ENCODE data around the gene COPS2. TPM values are rescaled to one million over a fixed set of nuclear protein-coding genes. Genes with fewer than 3 reads are reported as not detected.
A peak's percentile ranks its signal among the peaks of the same experiment; 100 is the strongest.

COPS2 gene
- total RNA-seq, 1 experiment from 2014 or later = 68.6 TPM

DNA sequence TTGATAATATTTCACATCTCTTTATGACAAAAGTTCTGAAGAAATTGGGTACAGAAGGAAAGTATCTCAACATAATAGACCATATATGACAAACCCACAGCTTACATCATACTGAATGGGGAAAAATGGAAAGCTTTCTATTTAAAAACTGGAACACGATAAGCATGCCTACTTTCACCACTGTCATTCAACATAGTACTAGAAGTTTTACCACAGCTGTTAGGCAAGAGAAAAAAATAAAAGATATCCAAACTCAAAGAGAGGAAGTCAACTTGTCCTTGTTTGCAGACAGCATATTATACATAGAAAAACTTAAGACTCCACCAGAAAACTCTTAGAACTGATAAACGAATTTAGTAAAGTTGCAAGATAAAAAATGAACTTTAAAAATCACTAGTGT, 40.3 kb downstream of the COPS2 start:
- Mint-ChIP-seq H3K9me3 (peaks cover 27% of the 10 kb centered on the region), H3K4me3 (no peak overlapping the region), H3K27ac (no peak overlapping the region), H3K4me1 (no peaks in the 10 kb centered on the region), H3K36me3 (peaks cover 28% of the 10 kb centered on the region), H3K27me3 (ENCODE audit: low read depth) (no peaks in the 10 kb centered on the region)
- no peak for ATAC-seq
- no peak for DNase-seq (ENCODE audit: low spot score)
- TF ChIP-seq OVOL2 (CRISPR knock-in tag; IDR thresholded peaks at IDR 0.05; ENCODE audit: borderline replicate concordance) (no peak), ZNF219 (CRISPR knock-in tag; IDR thresholded peaks at IDR 0.05; ENCODE audit: borderline replicate concordance) (no peak), TP53 (CRISPR knock-in tag; IDR thresholded peaks at IDR 0.05) (no peak), CBFB (CRISPR knock-in tag; IDR thresholded peaks at IDR 0.05; ENCODE audit: low read depth) (no peak), NR3C1 (CRISPR knock-in tag; conservative IDR thresholded peaks at IDR 0.05; ENCODE audit: low read depth) (no peak), KAT7 (CRISPR knock-in tag; IDR thresholded peaks at IDR 0.05; ENCODE audit: borderline replicate concordance) (no peak), ZNF423 (CRISPR knock-in tag; IDR thresholded peaks at IDR 0.05) (no peak), SP1 (CRISPR knock-in tag; conservative IDR thresholded peaks at IDR 0.05) (no peak)
- TF ChIP-seq, protein P1, sequence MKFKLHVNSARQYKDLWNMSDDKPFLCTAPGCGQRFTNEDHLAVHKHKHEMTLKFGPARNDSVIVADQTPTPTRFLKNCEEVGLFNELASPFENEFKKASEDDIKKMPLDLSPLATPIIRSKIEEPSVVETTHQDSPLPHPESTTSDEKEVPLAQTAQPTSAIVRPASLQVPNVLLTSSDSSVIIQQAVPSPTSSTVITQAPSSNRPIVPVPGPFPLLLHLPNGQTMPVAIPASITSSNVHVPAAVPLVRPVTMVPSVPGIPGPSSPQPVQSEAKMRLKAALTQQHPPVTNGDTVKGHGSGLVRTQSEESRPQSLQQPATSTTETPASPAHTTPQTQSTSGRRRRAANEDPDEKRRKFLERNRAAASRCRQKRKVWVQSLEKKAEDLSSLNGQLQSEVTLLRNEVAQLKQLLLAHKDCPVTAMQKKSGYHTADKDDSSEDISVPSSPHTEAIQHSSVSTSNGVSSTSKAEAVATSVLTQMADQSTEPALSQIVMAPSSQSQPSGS (CRISPR knock-in tag; IDR thresholded peaks at IDR 0.05; ENCODE audit: borderline replicate concordance, low read depth) = no peak
- TF ChIP-seq, protein P2, sequence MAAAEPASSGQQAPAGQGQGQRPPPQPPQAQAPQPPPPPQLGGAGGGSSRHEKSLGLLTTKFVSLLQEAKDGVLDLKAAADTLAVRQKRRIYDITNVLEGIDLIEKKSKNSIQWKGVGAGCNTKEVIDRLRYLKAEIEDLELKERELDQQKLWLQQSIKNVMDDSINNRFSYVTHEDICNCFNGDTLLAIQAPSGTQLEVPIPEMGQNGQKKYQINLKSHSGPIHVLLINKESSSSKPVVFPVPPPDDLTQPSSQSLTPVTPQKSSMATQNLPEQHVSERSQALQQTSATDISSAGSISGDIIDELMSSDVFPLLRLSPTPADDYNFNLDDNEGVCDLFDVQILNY (CRISPR knock-in tag; IDR thresholded peaks at IDR 0.05) = no peak
- TF ChIP-seq, protein P3, sequence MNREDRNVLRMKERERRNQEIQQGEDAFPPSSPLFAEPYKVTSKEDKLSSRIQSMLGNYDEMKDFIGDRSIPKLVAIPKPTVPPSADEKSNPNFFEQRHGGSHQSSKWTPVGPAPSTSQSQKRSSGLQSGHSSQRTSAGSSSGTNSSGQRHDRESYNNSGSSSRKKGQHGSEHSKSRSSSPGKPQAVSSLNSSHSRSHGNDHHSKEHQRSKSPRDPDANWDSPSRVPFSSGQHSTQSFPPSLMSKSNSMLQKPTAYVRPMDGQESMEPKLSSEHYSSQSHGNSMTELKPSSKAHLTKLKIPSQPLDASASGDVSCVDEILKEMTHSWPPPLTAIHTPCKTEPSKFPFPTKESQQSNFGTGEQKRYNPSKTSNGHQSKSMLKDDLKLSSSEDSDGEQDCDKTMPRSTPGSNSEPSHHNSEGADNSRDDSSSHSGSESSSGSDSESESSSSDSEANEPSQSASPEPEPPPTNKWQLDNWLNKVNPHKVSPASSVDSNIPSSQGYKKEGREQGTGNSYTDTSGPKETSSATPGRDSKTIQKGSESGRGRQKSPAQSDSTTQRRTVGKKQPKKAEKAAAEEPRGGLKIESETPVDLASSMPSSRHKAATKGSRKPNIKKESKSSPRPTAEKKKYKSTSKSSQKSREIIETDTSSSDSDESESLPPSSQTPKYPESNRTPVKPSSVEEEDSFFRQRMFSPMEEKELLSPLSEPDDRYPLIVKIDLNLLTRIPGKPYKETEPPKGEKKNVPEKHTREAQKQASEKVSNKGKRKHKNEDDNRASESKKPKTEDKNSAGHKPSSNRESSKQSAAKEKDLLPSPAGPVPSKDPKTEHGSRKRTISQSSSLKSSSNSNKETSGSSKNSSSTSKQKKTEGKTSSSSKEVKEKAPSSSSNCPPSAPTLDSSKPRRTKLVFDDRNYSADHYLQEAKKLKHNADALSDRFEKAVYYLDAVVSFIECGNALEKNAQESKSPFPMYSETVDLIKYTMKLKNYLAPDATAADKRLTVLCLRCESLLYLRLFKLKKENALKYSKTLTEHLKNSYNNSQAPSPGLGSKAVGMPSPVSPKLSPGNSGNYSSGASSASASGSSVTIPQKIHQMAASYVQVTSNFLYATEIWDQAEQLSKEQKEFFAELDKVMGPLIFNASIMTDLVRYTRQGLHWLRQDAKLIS (CRISPR knock-in tag; IDR thresholded peaks at IDR 0.05; ENCODE audit: borderline replicate concordance) = no peak
- TF ChIP-seq, protein P4, sequence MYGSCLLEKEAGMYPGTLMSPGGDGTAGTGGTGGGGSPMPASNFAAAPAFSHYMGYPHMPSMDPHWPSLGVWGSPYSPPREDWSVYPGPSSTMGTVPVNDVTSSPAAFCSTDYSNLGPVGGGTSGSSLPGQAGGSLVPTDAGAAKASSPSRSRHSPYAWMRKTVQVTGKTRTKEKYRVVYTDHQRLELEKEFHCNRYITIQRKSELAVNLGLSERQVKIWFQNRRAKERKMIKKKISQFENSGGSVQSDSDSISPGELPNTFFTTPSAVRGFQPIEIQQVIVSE (CRISPR knock-in tag; IDR thresholded peaks at IDR 0.05; ENCODE audit: borderline replicate concordance) = no peak
- TF ChIP-seq, protein P5, sequence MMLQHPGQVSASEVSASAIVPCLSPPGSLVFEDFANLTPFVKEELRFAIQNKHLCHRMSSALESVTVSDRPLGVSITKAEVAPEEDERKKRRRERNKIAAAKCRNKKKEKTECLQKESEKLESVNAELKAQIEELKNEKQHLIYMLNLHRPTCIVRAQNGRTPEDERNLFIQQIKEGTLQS (CRISPR knock-in tag; conservative IDR thresholded peaks at IDR 0.05) = no peak
- TF ChIP-seq, protein P6, sequence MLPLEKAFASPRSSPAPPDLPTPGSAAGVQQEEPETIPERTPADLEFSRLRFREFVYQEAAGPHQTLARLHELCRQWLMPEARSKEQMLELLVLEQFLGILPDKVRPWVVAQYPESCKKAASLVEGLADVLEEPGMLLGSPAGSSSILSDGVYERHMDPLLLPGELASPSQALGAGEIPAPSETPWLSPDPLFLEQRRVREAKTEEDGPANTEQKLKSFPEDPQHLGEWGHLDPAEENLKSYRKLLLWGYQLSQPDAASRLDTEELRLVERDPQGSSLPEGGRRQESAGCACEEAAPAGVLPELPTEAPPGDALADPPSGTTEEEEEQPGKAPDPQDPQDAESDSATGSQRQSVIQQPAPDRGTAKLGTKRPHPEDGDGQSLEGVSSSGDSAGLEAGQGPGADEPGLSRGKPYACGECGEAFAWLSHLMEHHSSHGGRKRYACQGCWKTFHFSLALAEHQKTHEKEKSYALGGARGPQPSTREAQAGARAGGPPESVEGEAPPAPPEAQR (CRISPR knock-in tag; IDR thresholded peaks at IDR 0.05) = no peak
- CTCF ChIA-PET = no interaction called here
- POLR2A ChIA-PET = no interaction called here

DNA sequence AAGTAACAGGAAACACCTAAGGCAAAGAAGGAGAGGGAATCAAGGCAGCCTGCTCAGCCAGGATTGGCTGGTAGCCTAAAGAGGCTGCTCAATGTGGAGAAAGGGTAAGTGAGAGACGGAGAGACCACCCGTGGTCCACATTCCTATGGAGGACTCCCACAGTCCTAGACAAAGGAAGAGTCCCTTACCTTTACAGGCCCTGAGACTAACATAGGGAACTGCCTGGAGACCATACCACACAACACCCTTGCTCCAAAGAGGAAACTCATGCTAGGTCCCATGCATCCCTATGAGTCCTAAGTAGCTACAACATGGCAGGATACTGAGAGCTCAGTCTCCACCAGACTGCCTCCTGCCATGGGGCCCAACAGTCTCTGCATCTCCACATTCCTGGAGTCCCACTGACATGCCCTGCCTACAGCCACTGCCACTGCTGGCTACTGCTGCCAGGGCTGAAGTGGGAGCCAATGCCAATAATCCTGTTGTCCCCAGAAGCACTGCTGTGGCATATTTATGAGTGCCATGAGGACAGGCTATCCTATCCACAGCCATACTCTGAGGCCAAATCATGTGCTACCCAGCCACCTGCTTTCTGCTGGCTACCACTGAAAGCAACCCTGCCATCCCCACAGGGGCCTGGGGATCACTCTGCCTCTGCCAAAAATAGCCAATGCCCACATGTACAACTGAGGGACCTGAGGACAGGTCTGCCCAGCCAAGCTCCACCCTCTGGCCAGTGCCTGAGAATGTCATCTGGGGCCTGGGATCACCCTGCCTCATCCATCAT, 45.0 kb downstream of the COPS2 start:
- CTCF ChIA-PET = interaction anchor here (1.2 kb wide), 1 partner anchor 135 kb away, joined by 4 read pairs; no protein-coding TSS in a partner anchor
- H3K36me3 Mint-ChIP-seq = peaks cover 28% of the 10 kb centered on the region
- DNase-seq (ENCODE audit: low spot score) = peak; percentile 32
- peaks cover 3% of the 10 kb centered on the region for H3K4me1 Mint-ChIP-seq
- POLR2A ChIA-PET = no interaction called here
- no peak overlapping the region for H3K27ac Mint-ChIP-seq
- H3K27me3 Mint-ChIP-seq (ENCODE audit: low read depth) = no peaks in the 10 kb centered on the region
- ATAC-seq = peak; percentile 99
- H3K9me3 Mint-ChIP-seq = peaks cover 27% of the 10 kb centered on the region
- no peak overlapping the region for H3K4me3 Mint-ChIP-seq
- TF ChIP-seq, protein P7, sequence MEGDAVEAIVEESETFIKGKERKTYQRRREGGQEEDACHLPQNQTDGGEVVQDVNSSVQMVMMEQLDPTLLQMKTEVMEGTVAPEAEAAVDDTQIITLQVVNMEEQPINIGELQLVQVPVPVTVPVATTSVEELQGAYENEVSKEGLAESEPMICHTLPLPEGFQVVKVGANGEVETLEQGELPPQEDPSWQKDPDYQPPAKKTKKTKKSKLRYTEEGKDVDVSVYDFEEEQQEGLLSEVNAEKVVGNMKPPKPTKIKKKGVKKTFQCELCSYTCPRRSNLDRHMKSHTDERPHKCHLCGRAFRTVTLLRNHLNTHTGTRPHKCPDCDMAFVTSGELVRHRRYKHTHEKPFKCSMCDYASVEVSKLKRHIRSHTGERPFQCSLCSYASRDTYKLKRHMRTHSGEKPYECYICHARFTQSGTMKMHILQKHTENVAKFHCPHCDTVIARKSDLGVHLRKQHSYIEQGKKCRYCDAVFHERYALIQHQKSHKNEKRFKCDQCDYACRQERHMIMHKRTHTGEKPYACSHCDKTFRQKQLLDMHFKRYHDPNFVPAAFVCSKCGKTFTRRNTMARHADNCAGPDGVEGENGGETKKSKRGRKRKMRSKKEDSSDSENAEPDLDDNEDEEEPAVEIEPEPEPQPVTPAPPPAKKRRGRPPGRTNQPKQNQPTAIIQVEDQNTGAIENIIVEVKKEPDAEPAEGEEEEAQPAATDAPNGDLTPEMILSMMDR (IDR thresholded peaks at IDR 0.05) = no peak
- TF ChIP-seq, protein P8, sequence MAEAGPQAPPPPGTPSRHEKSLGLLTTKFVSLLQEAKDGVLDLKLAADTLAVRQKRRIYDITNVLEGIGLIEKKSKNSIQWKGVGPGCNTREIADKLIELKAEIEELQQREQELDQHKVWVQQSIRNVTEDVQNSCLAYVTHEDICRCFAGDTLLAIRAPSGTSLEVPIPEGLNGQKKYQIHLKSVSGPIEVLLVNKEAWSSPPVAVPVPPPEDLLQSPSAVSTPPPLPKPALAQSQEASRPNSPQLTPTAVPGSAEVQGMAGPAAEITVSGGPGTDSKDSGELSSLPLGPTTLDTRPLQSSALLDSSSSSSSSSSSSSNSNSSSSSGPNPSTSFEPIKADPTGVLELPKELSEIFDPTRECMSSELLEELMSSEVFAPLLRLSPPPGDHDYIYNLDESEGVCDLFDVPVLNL (CRISPR knock-in tag; IDR thresholded peaks at IDR 0.05; ENCODE audit: borderline replicate concordance, low read depth) = no peak
- TF ChIP-seq ZNF416 (CRISPR knock-in tag; IDR thresholded peaks at IDR 0.05) (no peak), TEAD4 (CRISPR knock-in tag; IDR thresholded peaks at IDR 0.05) (no peak)
- TF ChIP-seq, protein P9, sequence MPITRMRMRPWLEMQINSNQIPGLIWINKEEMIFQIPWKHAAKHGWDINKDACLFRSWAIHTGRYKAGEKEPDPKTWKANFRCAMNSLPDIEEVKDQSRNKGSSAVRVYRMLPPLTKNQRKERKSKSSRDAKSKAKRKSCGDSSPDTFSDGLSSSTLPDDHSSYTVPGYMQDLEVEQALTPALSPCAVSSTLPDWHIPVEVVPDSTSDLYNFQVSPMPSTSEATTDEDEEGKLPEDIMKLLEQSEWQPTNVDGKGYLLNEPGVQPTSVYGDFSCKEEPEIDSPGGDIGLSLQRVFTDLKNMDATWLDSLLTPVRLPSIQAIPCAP (CRISPR knock-in tag; IDR thresholded peaks at IDR 0.05) = no peak
